Keratinocyte (primary cell): ENCODE data around the gene ARPC3.
"Not testable (repeated sequence)": the region's sequence is repeated elsewhere in the genome, so short reads cannot be mapped to it uniquely, and the experiment has no call there.

Experiments used
- CTCF ChIP-seq, 3 experiments: IDR thresholded peaks in 1 of 3; conservative IDR thresholded peaks in 1 of 3; optimal IDR thresholded peaks in 1 of 3; 2 replicates in 2 of 3; 3 replicates in 1 of 3; pipeline versions ENCODE3 to v1.5.1; 2011; ENCODE audit warnings: low read length in 3 of 3, mild to moderate bottlenecking in 3 of 3, moderate library complexity in 2 of 3, control low read depth in 1 of 3, inconsistent platforms in 1 of 3; ENCODE audit not compliant: insufficient read depth in 2 of 3; ENCODE audit errors: extremely low read depth in 1 of 3
- EZH2 ChIP-seq: IDR thresholded peaks from one replicate; pipeline ENCODE4 v1.6.1; 2012; ENCODE audit warnings: inconsistent platforms, mild to moderate bottlenecking, low read length, moderate library complexity

GRCh38 chr12:110410086-110410485 is 40.1 kb downstream of the ARPC3 start:
- TF ChIP-seq EZH2; CTCF (optimal IDR thresholded peaks at IDR 0.05 in 1 of 3, IDR thresholded peaks at IDR 0.05 in 1 of 3, conservative IDR thresholded peaks at IDR 0.05 in 1 of 3; ENCODE audit: extremely low read depth in 1 of 3, insufficient read depth in 2 of 3, low read length in 3 of 3): not testable (repeated sequence)
